HG03378 (cell line): ENCODE results near the gene PROKR2.

Experiments
- ATAC-seq: cut with Tn5 transposase; IDR thresholded peaks from one replicate; pipeline ENCODE4 v1.9.1; 2021; ENCODE audit warnings: mild to moderate bottlenecking, moderate library complexity; ENCODE audit not compliant: unreplicated experiment

PROKR2 gene

DNA sequence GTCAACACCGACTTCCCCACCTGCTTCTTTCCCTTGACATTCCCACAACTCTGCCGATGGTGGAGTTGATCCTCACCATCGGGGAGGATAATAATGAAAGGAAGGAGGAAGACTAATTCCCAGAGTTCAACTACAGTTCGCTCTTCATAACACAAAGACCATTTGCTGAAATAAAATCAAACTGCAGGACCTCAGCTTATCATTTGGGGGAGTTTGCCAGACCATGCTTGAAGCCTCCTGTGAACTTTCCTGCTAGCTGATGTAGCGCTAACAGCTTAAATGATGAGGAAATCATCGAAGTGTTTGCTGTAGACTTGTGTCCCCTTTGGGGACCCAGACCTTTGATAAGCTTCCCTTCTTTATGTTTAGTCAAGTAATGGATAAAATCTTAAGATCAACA lies 26.2 kb downstream of the PROKR2 start:
- ATAC-seq = no peak

DNA sequence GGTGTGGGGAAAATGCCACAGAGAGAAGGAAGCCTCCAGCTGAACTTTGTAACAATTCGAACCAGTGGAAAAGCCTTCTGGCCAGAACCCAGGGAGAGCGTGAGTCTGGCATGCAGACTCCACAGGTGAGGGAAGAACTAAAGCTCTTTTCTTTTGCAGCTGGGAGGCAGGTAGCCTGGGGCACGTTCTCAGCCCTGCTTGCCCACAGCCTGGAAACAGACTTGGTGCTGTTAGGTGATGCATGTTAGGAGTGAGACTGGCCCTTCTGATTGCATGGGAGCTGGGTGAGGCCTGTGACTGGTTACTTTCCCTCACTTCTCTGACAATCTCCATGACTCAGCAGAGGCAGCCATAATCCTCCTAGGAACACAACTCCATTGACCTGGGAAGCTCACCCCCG lies 34.2 kb downstream of the PROKR2 start:
- ATAC-seq = no peak

DNA sequence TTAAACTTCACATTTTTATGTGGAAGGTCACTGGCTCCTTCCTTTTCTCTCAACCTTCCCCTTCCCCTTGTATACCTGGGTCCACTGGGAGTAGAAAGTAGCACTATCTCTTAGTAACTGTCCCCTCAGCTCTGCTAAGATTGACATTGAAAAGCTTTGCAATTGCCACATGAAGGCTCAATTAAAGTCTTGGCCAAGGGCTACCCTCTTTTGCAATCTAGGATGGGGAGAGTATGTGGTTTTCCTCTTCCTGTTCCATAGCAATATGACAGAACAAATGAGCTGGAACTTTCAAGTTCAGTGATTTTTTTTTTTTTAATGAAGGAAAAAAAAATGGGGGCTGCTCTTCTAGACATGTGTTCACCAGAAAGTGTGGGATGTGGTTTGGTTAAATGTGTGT lies 37.1 kb downstream of the PROKR2 start:
- no peak for ATAC-seq

DNA sequence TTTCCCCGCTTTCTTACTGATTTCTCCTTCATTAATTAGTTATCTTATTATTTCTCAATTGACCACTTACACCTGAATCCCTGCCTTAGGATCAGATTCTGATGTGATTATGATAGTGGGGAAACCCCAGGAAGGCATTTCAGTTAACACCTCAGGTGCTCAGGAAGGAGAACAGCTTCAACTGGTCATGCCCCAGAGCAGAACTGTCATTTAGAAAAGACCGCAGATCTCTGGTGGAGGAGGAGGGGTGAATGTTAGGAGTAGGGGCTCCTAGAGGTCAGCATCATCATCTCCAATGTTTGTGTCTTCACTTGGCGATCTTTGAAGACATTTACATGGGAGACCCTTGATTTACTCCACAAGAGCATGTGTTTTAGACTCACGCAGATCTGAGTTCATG lies 44.5 kb downstream of the PROKR2 start:
- ATAC-seq = no peak

DNA sequence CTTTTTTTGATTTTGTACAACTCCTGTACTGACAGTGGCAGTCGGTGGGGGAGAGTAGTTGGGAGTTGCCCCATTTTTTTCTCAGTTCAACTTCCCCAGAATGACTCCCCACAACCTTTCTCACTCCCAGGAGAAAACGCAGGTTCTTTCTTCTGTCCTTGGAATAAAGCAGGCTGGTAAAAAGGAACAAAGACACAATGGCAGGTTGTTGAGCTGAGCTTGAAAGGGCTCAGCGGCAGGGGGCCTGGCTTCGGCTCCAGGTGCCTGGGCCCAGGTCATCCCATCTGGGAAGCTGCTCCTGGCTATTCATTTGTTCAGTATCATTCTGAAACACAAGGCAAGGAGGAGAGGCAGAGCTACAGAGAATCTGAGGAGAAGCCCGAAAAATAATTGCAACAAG lies 46.2 kb downstream of the PROKR2 start:
- no peak for ATAC-seq

DNA sequence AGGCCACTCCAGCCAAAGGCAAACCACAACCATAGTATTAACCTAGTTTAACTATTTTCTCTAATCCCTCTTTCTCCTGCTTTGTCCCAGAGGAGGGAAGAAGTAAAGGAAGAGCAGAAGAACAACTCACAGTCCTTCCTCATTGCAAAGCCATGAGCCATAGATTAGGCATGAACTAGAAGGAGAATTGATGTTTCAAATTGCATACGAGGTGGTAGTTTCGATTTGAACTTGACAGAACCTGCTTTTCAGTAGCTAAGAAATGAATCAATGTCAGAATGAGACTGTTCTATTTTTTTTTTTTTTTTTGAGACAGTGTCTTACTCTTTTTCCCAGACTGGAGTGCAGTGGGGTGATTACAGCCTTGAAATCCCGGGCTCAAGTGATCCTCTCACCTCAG lies 48.3 kb downstream of the PROKR2 start:
- ATAC-seq = no peak

DNA sequence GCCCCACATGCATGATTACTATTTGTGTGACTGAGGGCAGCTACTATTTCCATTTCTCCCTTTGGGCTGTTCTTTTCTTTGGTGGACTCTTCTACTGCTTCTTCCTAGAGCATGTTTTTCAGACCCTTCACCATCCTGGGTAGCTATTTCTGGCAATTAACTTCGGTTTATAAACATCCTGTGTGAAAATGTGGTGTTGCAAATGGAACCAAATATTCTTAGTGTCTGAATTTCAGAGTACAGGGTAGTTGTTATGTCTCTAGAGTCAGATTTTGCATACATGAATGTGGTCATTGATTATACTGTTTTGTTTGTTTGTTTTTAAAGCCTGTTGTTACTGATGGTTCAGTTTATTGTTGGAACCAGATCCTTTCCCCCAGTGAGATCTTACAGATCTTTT lies 49.7 kb downstream of the PROKR2 start:
- ATAC-seq = no peak
